ENCODE data around the gene DEDD.

DNA sequence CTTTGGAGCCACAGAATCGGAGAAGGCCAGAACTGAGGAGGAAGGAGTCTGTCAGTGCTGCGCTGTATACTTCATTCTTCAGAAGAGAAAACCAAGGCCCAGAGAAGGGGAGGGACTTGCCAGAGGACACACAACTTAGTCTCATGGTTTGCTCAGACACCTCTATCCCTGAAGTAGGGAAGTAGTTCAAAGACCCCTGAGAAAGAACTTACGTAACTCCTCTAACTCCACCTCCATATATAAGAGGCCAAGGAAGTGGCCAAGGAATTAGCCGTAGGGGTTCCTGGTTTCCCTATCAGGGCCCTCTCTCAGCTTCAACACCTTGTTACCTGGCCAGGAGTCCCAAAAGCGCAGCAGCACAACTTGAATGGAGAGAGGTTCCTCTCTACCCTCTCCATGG is 42.5 kb downstream of the DEDD start:
- TF ChIP-seq POLR2A (IDR thresholded peaks at IDR 0.05): no peak
- TF ChIP-seq, protein P1, sequence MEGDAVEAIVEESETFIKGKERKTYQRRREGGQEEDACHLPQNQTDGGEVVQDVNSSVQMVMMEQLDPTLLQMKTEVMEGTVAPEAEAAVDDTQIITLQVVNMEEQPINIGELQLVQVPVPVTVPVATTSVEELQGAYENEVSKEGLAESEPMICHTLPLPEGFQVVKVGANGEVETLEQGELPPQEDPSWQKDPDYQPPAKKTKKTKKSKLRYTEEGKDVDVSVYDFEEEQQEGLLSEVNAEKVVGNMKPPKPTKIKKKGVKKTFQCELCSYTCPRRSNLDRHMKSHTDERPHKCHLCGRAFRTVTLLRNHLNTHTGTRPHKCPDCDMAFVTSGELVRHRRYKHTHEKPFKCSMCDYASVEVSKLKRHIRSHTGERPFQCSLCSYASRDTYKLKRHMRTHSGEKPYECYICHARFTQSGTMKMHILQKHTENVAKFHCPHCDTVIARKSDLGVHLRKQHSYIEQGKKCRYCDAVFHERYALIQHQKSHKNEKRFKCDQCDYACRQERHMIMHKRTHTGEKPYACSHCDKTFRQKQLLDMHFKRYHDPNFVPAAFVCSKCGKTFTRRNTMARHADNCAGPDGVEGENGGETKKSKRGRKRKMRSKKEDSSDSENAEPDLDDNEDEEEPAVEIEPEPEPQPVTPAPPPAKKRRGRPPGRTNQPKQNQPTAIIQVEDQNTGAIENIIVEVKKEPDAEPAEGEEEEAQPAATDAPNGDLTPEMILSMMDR (IDR thresholded peaks at IDR 0.05): no peak

Data from uterus (tissue), 2 donors.